ENCODE measurements around the gene INPP5D. TPM values are rescaled to one million over a fixed set of nuclear protein-coding genes. Genes with fewer than 3 reads are reported as not detected.

The INPP5D gene
- total and polyA plus RNA-seq, 2 donors (not counting 1 experiment from before 2014, with no cell fraction given), result 0.01 to 0.33 TPM

- Histone ChIP-seq H3K27ac (ENCODE audit: insufficient read depth, low read length) (no peak overlapping the region), H3K4me2 (ENCODE audit: extremely low read depth, insufficient read depth, low read length) (no peak overlapping the region), H3K36me3 (ENCODE audit: control insufficient read depth, insufficient read depth, low read length) (no peaks in the 10 kb centered on the region), H3K4me1 (ENCODE audit: control insufficient read depth, extremely low read depth, insufficient read depth, low read length) (no peaks in the 10 kb centered on the region), H3K9ac (ENCODE audit: insufficient read depth, low read length) (no peak overlapping the region), H4K20me1 (ENCODE audit: control insufficient read depth, extremely low read depth, insufficient read depth, low read length) (no peaks in the 10 kb centered on the region), H3K79me2 (ENCODE audit: control insufficient read depth, insufficient read depth, low read length) (no peaks in the 10 kb centered on the region), H3K9me3 (ENCODE audit: control insufficient read depth, insufficient read depth, low read depth, low read length) (no peaks in the 10 kb centered on the region), H3K27me3 (ENCODE audit: control insufficient read depth, insufficient read depth, low read length) (peaks cover under 1% of the 10 kb centered on the region), H3K4me3 (replicated peaks in 1 of 4; ENCODE audit: control extremely low read depth in 1 of 4, insufficient read depth in 1 of 4, low read depth in 3 of 4, low read length in 4 of 4) (no peak overlapping the region), H2AFZ (ENCODE audit: low read length) (no peak overlapping the region)
- TF ChIP-seq CTCF (conservative IDR thresholded peaks at IDR 0.05 in 1 of 2, IDR thresholded peaks at IDR 0.05 in 1 of 2; ENCODE audit: low read depth in 1 of 2, low read length in 2 of 2), result no peak
- TF ChIP-seq EZH2 (IDR thresholded peaks at IDR 0.05; ENCODE audit: low read length, missing control alignments), result no peak
- DNase-seq (ENCODE audit: low read depth in 2 of 2), result no peak
Observed at GRCh38 chr2:233075141-233075965, 15.2 kb downstream of the INPP5D start.

- Histone ChIP-seq H2AFZ (ENCODE audit: low read length) (no peak overlapping the region), H3K27me3 (ENCODE audit: control insufficient read depth, insufficient read depth, low read length) (peaks cover 4% of the 10 kb centered on the region), H3K4me3 (replicated peaks in 1 of 4; ENCODE audit: control extremely low read depth in 1 of 4, insufficient read depth in 1 of 4, low read depth in 3 of 4, low read length in 4 of 4) (no peak overlapping the region), H3K4me1 (ENCODE audit: control insufficient read depth, extremely low read depth, insufficient read depth, low read length) (no peaks in the 10 kb centered on the region), H3K36me3 (ENCODE audit: control insufficient read depth, insufficient read depth, low read length) (no peaks in the 10 kb centered on the region), H3K27ac (ENCODE audit: insufficient read depth, low read length) (no peak overlapping the region), H3K9me3 (ENCODE audit: control insufficient read depth, insufficient read depth, low read depth, low read length) (no peaks in the 10 kb centered on the region), H3K4me2 (ENCODE audit: extremely low read depth, insufficient read depth, low read length) (no peak overlapping the region), H3K79me2 (ENCODE audit: control insufficient read depth, insufficient read depth, low read length) (no peaks in the 10 kb centered on the region), H3K9ac (ENCODE audit: insufficient read depth, low read length) (no peak overlapping the region), H4K20me1 (ENCODE audit: control insufficient read depth, extremely low read depth, insufficient read depth, low read length) (no peaks in the 10 kb centered on the region)
- DNase-seq (ENCODE audit: low read depth in 2 of 2), result no peak
- no peak for TF ChIP-seq CTCF (conservative IDR thresholded peaks at IDR 0.05 in 1 of 2, IDR thresholded peaks at IDR 0.05 in 1 of 2; ENCODE audit: low read depth in 1 of 2, low read length in 2 of 2)
- no peak for TF ChIP-seq EZH2 (IDR thresholded peaks at IDR 0.05; ENCODE audit: low read length, missing control alignments)
Observed at GRCh38 chr2:233075966-233076339, 15.8 kb downstream of the INPP5D start.

GRCh38 chr2:233076749-233077148 is 16.6 kb downstream of the INPP5D start:
- no peaks in the 10 kb centered on the region for H3K36me3 ChIP-seq (ENCODE audit: control insufficient read depth, insufficient read depth, low read length)
- H4K20me1 ChIP-seq (ENCODE audit: control insufficient read depth, extremely low read depth, insufficient read depth, low read length), result no peaks in the 10 kb centered on the region
- no peak overlapping the region for H3K27ac ChIP-seq (ENCODE audit: insufficient read depth, low read length)
- peaks cover 4% of the 10 kb centered on the region for H3K27me3 ChIP-seq (ENCODE audit: control insufficient read depth, insufficient read depth, low read length)
- TF ChIP-seq CTCF (conservative IDR thresholded peaks at IDR 0.05 in 1 of 2, IDR thresholded peaks at IDR 0.05 in 1 of 2; ENCODE audit: low read depth in 1 of 2, low read length in 2 of 2), result no peak
- no peak for TF ChIP-seq EZH2 (IDR thresholded peaks at IDR 0.05; ENCODE audit: low read length, missing control alignments)
- H3K4me3 ChIP-seq (replicated peaks in 1 of 4; ENCODE audit: control extremely low read depth in 1 of 4, insufficient read depth in 1 of 4, low read depth in 3 of 4, low read length in 4 of 4), result no peak overlapping the region
- no peak overlapping the region for H2AFZ ChIP-seq (ENCODE audit: low read length)
- DNase-seq (ENCODE audit: low read depth in 2 of 2), result no peak
- H3K79me2 ChIP-seq (ENCODE audit: control insufficient read depth, insufficient read depth, low read length), result no peaks in the 10 kb centered on the region
- no peak overlapping the region for H3K9ac ChIP-seq (ENCODE audit: insufficient read depth, low read length)
- H3K4me1 ChIP-seq (ENCODE audit: control insufficient read depth, extremely low read depth, insufficient read depth, low read length), result no peaks in the 10 kb centered on the region
- no peak overlapping the region for H3K4me2 ChIP-seq (ENCODE audit: extremely low read depth, insufficient read depth, low read length)
- H3K9me3 ChIP-seq (ENCODE audit: control insufficient read depth, insufficient read depth, low read depth, low read length), result no peaks in the 10 kb centered on the region

Data from fibroblast of lung (primary cell).